ENCODE data around the gene KRTAP5-9.

Gene KRTAP5-9

GRCh38 chr11:71502871-71503435 lies 45.3 kb upstream of the KRTAP5-9 start:
- ChIA-PET CTCF (no interaction called here), POLR2A (no interaction called here)
- no peak for DNase-seq (ENCODE audit: extremely low spot score)
- no peak for TF ChIP-seq CTCF (IDR thresholded peaks at IDR 0.05; ENCODE audit: control extremely low read depth, extremely low read depth, low read depth, missing control alignments)

- TF ChIP-seq CTCF (IDR thresholded peaks at IDR 0.05; ENCODE audit: control extremely low read depth, extremely low read depth, low read depth, missing control alignments) = no peak
- ChIA-PET POLR2A (no interaction called here), CTCF (interaction anchor here (0.8 kb wide), 1 partner anchor 8 kb away, joined by 3 read pairs; no protein-coding TSS in a partner anchor)
- DNase-seq (ENCODE audit: extremely low spot score) = no peak
Measured at GRCh38 chr11:71504531-71504930, 43.7 kb upstream of the KRTAP5-9 start.

- CTCF ChIA-PET = interaction anchor here (0.6 to 1.3 kb wide), 2 partner anchors 13 to 33 kb away, joined by 3 read pairs; no protein-coding TSS in a partner anchor
- POLR2A ChIA-PET = no interaction called here
- DNase-seq (ENCODE audit: extremely low spot score) = no peak
- no peak for TF ChIP-seq CTCF (IDR thresholded peaks at IDR 0.05; ENCODE audit: control extremely low read depth, extremely low read depth, low read depth, missing control alignments)
Measured at GRCh38 chr11:71505001-71505400, 43.2 kb upstream of the KRTAP5-9 start.

GRCh38 chr11:71505781-71506180 lies 42.4 kb upstream of the KRTAP5-9 start:
- CTCF ChIA-PET = interaction anchor here (0.6 to 1.3 kb wide), 2 partner anchors 12 to 33 kb away, joined by 3 read pairs; no protein-coding TSS in a partner anchor
- POLR2A ChIA-PET = no interaction called here

DNA sequence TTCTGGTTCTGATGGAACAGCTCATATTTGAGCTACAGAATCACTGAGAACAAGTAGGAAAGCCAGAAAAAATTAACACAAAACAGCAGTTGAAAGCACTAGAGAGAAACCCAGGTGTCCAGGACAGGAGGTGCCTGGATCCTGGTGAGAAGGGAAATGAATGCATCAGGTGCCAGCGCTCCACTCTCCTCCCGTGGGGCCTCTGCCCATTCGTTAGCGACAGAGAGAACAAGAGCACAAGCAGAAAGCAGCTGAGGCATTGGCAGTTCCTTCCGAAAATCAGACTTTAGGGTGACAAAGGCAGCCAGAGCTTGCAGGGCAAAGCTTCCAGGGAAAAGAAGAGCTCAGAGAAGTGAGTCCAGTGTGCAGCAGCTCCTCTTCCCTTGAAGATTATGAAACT lies 41.1 kb upstream of the KRTAP5-9 start:
- ChIA-PET CTCF (interaction anchor here (1.3 to 1.8 kb wide), 3 partner anchors 14 to 66 kb away, joined by 4 to 6 read pairs (median 5); no protein-coding TSS in a partner anchor), POLR2A (no interaction called here)
- TF ChIP-seq CTCF (IDR thresholded peaks at IDR 0.05; ENCODE audit: control extremely low read depth, extremely low read depth, low read depth, missing control alignments) = no peak
- DNase-seq (ENCODE audit: extremely low spot score) = no peak

More at GRCh38 chr11:71505781-71506180, 42.4 kb upstream of the KRTAP5-9 start:
- no peak for TF ChIP-seq CTCF (IDR thresholded peaks at IDR 0.05; ENCODE audit: control extremely low read depth, extremely low read depth, low read depth, missing control alignments)
- no peak for DNase-seq (ENCODE audit: extremely low spot score)

- ChIA-PET POLR2A (no interaction called here), CTCF (no interaction called here)
- TF ChIP-seq CTCF (IDR thresholded peaks at IDR 0.05; ENCODE audit: control extremely low read depth, extremely low read depth, low read depth, missing control alignments) = no peak
- DNase-seq (ENCODE audit: extremely low spot score) = no peak
Measured at GRCh38 chr11:71518506-71519471, 29.4 kb upstream of the KRTAP5-9 start.
